Neural cell (in vitro differentiated cells): Measurements from ENCODE around the gene LIMCH1. TPM values are rescaled to one million over a fixed set of nuclear protein-coding genes. Genes with fewer than 3 reads are reported as not detected.

Source experiments
- H2AFZ ChIP-seq: fragments of 200-600, 300-800 bp; sonication (generic), shearing (Covaris generic); 2 replicates; pipeline ENCODE4 v1.6.0; 2014; ENCODE audit warnings: low read depth, mild to moderate bottlenecking, antibody characterized with exemption, low read length, moderate library complexity
- H3F3A ChIP-seq: fragments of 200-600 bp; shearing (Covaris generic); 2 replicates; pipeline ENCODE4 v1.6.1; 2016; ENCODE audit warnings: mild to moderate bottlenecking, moderate library complexity, mixed read lengths, antibody characterized with exemption, low read length; ENCODE audit not compliant: insufficient read depth, poor library complexity, severe bottlenecking
- H3K27ac ChIP-seq: fragments of 200-600, 300-800 bp; sonication (generic), shearing (Covaris generic); 2 replicates; pipeline ENCODE4 v1.5.1; 2014; ENCODE audit warnings: mild to moderate bottlenecking, low read length, moderate library complexity
- H3K27me3 ChIP-seq: fragments of 300-800, 200-600 bp; sonication (generic), shearing (Covaris generic); 2 replicates; pipeline ENCODE4 v1.6.0; 2014; ENCODE audit warnings: mild to moderate bottlenecking, low read depth, low read length, moderate library complexity; ENCODE audit not compliant: insufficient read depth
- H3K36me3 ChIP-seq: fragments of 300-800, 200-600 bp; sonication (generic), shearing (Covaris generic); 2 replicates; pipeline ENCODE4 v1.5.1; 2014; ENCODE audit warnings: mild to moderate bottlenecking, antibody characterized with exemption, low read length, moderate library complexity; ENCODE audit not compliant: insufficient read depth
- H3K4me2 ChIP-seq: fragments of 300-800, 200-600 bp; sonication (generic), shearing (Covaris generic); 2 replicates; pipeline ENCODE4 v1.6.0; 2014; ENCODE audit warnings: mild to moderate bottlenecking, low read length
- H3K4me3 ChIP-seq: fragments of 300-800, 200-600 bp; sonication (generic), shearing (Covaris generic); 2 replicates; pipeline ENCODE4 v1.5.1; 2014; ENCODE audit warnings: mild to moderate bottlenecking, low read length, moderate library complexity
- H3K79me2 ChIP-seq: fragments of 200-600 bp; shearing (Covaris generic); replicated peaks from 2 replicates; pipeline ENCODE4 v1.6.0; 2014; ENCODE audit warnings: mild to moderate bottlenecking, low read length, moderate library complexity; ENCODE audit not compliant: insufficient read depth
- H3K9ac ChIP-seq: fragments of 300-800, 200-600 bp; sonication (generic), shearing (Covaris generic); 2 replicates; pipeline ENCODE4 v1.6.1; 2016; ENCODE audit warnings: mild to moderate bottlenecking, low read length, mixed read lengths
- H3K9me2 ChIP-seq: fragments of 200-600 bp; shearing (Covaris generic); 2 replicates; pipeline ENCODE4 v1.6.1; 2016; ENCODE audit warnings: mild to moderate bottlenecking, low read length, mixed read lengths; ENCODE audit not compliant: insufficient read depth
- H3K9me3 ChIP-seq: fragments of 200-600, 300-800 bp; sonication (generic), shearing (Covaris generic); 2 replicates; pipeline ENCODE4 v1.6.1; 2016; ENCODE audit warnings: mild to moderate bottlenecking, mixed run types, low read length, moderate library complexity, mixed read lengths
- H4K20me1 ChIP-seq: fragments of 200-600 bp; shearing (Covaris generic); 2 replicates; pipeline ENCODE4 v1.6.1; 2016; ENCODE audit warnings: mild to moderate bottlenecking, mixed run types; ENCODE audit not compliant: insufficient read depth
- EP300 ChIP-seq: fragments of 450-650 bp; conservative IDR thresholded peaks from 2 replicates; pipeline ENCODE4 v1.6.1; 2014; ENCODE audit warnings: antibody characterized with exemption, mild to moderate bottlenecking, moderate library complexity; ENCODE audit not compliant: poor library complexity, severe bottlenecking
- EZH2 ChIP-seq: fragments of 200-600, 300-800 bp; shearing (Covaris generic), sonication (generic); IDR thresholded peaks from 2 replicates; pipeline ENCODE4 v1.6.1; 2014; ENCODE audit warnings: antibody characterized with exemption, low read length, borderline replicate concordance, mild to moderate bottlenecking; ENCODE audit not compliant: insufficient read depth, poor library complexity, severe bottlenecking
- MXI1 ChIP-seq: fragments of 450-650 bp; conservative IDR thresholded peaks from 2 replicates; pipeline ENCODE4 v1.6.1; 2014; ENCODE audit warnings: antibody characterized with exemption, mild to moderate bottlenecking; ENCODE audit not compliant: poor library complexity, severe bottlenecking
- POLR2AphosphoS5 ChIP-seq: IDR thresholded peaks from 2 replicates; pipeline ENCODE4 v1.6.1; 2012
- RAD21 ChIP-seq: fragments of 450-650 bp; conservative IDR thresholded peaks from 2 replicates; pipeline ENCODE4 v1.6.1; 2014; ENCODE audit warnings: antibody characterized with exemption, mild to moderate bottlenecking, moderate library complexity
- SMC3 ChIP-seq: fragments of 450-650 bp; conservative IDR thresholded peaks from 2 replicates; pipeline ENCODE4 v1.6.1; 2014; ENCODE audit warnings: antibody characterized with exemption, mild to moderate bottlenecking, moderate library complexity; ENCODE audit not compliant: poor library complexity
- TAF1 ChIP-seq: IDR thresholded peaks from 2 replicates; pipeline ENCODE4 v1.6.1; 2012; ENCODE audit warnings: low read depth
- polyA plus RNA-seq: library from polyadenylated mRNA; depleted of rRNA; stranded (reverse); fragments of >200 nt; gene quantifications from 2 replicates; pipeline ENCODE4 v1.2.3, GENCODE V29; 2014
- TF ChIP-seq, protein P1 (sequence below): IDR thresholded peaks from 2 replicates; pipeline ENCODE4 v1.6.1; 2012; ENCODE audit warnings: borderline replicate concordance
- TF ChIP-seq, protein P2 (sequence below): fragments of 450-650 bp; IDR thresholded peaks from 2 replicates; pipeline ENCODE4 v1.5.1; 2014; ENCODE audit warnings: antibody characterized with exemption, mild to moderate bottlenecking, moderate library complexity; ENCODE audit not compliant: poor library complexity, severe bottlenecking

The LIMCH1 gene
- polyA plus RNA-seq, 1 donor from 2014 or later: 9.1 TPM

DNA sequence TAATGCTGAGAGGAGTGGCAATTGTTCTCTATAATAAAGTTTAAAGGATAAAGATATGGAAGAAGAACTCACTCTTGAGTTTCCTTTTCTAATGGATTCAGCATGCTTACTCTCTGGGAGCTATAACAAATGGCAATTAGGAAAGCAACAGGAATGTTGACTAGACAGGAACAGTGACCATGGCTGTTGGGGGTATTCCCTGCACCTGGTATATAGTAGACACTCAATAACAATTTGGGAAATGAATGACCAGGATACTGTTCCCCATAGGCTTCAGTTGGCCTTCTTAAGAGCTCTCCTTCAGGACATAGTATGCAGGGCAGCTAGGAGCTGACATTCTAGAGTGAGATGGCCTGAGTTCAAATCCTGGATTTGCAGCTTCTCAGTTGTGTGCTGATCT is 1.8 kb downstream of the LIMCH1 start:
- no peaks in the 10 kb centered on the region for H3K9me3 ChIP-seq
- no peak overlapping the region for H3K4me2 ChIP-seq
- no peak overlapping the region for H3K4me3 ChIP-seq
- H3K9ac ChIP-seq: no peak overlapping the region
- no peaks in the 10 kb centered on the region for H3K27me3 ChIP-seq
- H3K79me2 ChIP-seq: no peaks in the 10 kb centered on the region
- no peaks in the 10 kb centered on the region for H3K9me2 ChIP-seq
- H2AFZ ChIP-seq: no peak overlapping the region
- H3K36me3 ChIP-seq: no peaks in the 10 kb centered on the region
- no peaks in the 10 kb centered on the region for H3F3A ChIP-seq
- TF ChIP-seq MXI1 (no peak), SMC3 (no peak), EZH2 (no peak)
- TF ChIP-seq, protein P1, sequence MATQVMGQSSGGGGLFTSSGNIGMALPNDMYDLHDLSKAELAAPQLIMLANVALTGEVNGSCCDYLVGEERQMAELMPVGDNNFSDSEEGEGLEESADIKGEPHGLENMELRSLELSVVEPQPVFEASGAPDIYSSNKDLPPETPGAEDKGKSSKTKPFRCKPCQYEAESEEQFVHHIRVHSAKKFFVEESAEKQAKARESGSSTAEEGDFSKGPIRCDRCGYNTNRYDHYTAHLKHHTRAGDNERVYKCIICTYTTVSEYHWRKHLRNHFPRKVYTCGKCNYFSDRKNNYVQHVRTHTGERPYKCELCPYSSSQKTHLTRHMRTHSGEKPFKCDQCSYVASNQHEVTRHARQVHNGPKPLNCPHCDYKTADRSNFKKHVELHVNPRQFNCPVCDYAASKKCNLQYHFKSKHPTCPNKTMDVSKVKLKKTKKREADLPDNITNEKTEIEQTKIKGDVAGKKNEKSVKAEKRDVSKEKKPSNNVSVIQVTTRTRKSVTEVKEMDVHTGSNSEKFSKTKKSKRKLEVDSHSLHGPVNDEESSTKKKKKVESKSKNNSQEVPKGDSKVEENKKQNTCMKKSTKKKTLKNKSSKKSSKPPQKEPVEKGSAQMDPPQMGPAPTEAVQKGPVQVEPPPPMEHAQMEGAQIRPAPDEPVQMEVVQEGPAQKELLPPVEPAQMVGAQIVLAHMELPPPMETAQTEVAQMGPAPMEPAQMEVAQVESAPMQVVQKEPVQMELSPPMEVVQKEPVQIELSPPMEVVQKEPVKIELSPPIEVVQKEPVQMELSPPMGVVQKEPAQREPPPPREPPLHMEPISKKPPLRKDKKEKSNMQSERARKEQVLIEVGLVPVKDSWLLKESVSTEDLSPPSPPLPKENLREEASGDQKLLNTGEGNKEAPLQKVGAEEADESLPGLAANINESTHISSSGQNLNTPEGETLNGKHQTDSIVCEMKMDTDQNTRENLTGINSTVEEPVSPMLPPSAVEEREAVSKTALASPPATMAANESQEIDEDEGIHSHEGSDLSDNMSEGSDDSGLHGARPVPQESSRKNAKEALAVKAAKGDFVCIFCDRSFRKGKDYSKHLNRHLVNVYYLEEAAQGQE: no peak
- TF ChIP-seq, protein P2, sequence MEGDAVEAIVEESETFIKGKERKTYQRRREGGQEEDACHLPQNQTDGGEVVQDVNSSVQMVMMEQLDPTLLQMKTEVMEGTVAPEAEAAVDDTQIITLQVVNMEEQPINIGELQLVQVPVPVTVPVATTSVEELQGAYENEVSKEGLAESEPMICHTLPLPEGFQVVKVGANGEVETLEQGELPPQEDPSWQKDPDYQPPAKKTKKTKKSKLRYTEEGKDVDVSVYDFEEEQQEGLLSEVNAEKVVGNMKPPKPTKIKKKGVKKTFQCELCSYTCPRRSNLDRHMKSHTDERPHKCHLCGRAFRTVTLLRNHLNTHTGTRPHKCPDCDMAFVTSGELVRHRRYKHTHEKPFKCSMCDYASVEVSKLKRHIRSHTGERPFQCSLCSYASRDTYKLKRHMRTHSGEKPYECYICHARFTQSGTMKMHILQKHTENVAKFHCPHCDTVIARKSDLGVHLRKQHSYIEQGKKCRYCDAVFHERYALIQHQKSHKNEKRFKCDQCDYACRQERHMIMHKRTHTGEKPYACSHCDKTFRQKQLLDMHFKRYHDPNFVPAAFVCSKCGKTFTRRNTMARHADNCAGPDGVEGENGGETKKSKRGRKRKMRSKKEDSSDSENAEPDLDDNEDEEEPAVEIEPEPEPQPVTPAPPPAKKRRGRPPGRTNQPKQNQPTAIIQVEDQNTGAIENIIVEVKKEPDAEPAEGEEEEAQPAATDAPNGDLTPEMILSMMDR: no peak
- H3K27ac ChIP-seq: no peak overlapping the region
- no peaks in the 10 kb centered on the region for H4K20me1 ChIP-seq

DNA sequence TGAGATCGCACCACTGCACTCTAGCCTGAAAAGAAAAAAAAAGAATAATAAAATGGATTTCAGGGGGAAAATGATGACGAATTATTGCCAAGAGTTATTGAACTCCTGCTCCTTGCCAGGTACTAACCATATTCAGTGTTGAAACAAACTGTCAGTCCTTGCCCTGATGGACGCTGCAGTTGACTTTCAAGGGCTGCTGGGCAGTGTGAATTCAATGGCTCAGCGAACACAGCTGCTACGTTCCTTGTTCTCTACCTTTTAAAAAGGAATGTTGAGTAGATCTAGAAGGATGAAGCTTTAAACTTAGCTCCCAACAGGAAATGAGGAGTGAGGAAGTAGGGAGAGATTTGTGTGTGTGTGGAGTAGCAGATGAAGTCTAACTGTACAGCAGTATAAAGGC is 2.7 kb downstream of the LIMCH1 start:
- no peak overlapping the region for H3K4me3 ChIP-seq
- H3K36me3 ChIP-seq: no peaks in the 10 kb centered on the region
- H3K79me2 ChIP-seq: no peaks in the 10 kb centered on the region
- H3K9me2 ChIP-seq: no peaks in the 10 kb centered on the region
- H3F3A ChIP-seq: no peaks in the 10 kb centered on the region
- no peaks in the 10 kb centered on the region for H4K20me1 ChIP-seq
- H3K4me2 ChIP-seq: no peak overlapping the region
- H3K27me3 ChIP-seq: no peaks in the 10 kb centered on the region
- no peaks in the 10 kb centered on the region for H3K9me3 ChIP-seq
- no peak overlapping the region for H3K9ac ChIP-seq
- H2AFZ ChIP-seq: no peak overlapping the region
- TF ChIP-seq EZH2 (no peak), EP300 (no peak), MXI1 (no peak), SMC3 (no peak), RAD21 (no peak), POLR2AphosphoS5 (no peak), TAF1 (no peak)
- TF ChIP-seq, protein P1: no peak
- TF ChIP-seq, protein P2: no peak
- H3K27ac ChIP-seq: no peak overlapping the region
